ENCODE data around the gene BIRC7. TPM values are rescaled to one million over a fixed set of nuclear protein-coding genes. Genes with fewer than 3 reads are reported as not detected.

Gene BIRC7
- total RNA-seq, 2 experiments from 2014 or later: not detected

- POLR2A ChIA-PET: no interaction called here
- CTCF ChIA-PET: no interaction called here
- Mint-ChIP-seq H3K4me1 (ENCODE audit: low read depth) (no peaks in the 10 kb centered on the region), H3K27me3 (no peaks in the 10 kb centered on the region), H3K36me3 (ENCODE audit: low read depth) (no peaks in the 10 kb centered on the region), H3K4me3 (no peak overlapping the region), H3K9me3 (no peaks in the 10 kb centered on the region), H3K27ac (no peak overlapping the region)
- DNase-seq: no peak
- ATAC-seq (ENCODE audit: poor library complexity): no peak
- H3K4me1 ChIP-seq (ENCODE audit: insufficient read depth, low read length): no peaks in the 10 kb centered on the region
- no peaks in the 10 kb centered on the region for H3K9me3 ChIP-seq (ENCODE audit: control insufficient read depth in 1 of 2, insufficient read depth in 1 of 2, low read length in 2 of 2)
- TF ChIP-seq CTCF (IDR thresholded peaks at IDR 0.05): no peak
- no peak overlapping the region for H3K4me3 ChIP-seq (ENCODE audit: low read length)
- intact Hi-C loops (cut with DNase I, micrococcal nuclease): no loop called here
- no peaks in the 10 kb centered on the region for H3K27me3 ChIP-seq (ENCODE audit: control insufficient read depth in 1 of 2, insufficient read depth in 2 of 2, low read length in 2 of 2)
- no peak overlapping the region for H3K27ac ChIP-seq (ENCODE audit: low read depth in 1 of 2, low read length in 2 of 2)
- H3K36me3 ChIP-seq (ENCODE audit: insufficient read depth, low read length): no peaks in the 10 kb centered on the region
Observed at GRCh38 chr20:63189322-63189642, 46.4 kb upstream of the BIRC7 start.

- H3K27ac Mint-ChIP-seq: no peak overlapping the region
Observed at GRCh38 chr20:63189846-63190559, 45.7 kb upstream of the BIRC7 start.

GRCh38 chr20:63190828-63191227 is 44.9 kb upstream of the BIRC7 start:
- intact Hi-C loops (cut with DNase I, micrococcal nuclease): no loop called here
- ChIA-PET CTCF (no interaction called here), POLR2A (no interaction called here)
- Histone ChIP-seq H3K27me3 (ENCODE audit: control insufficient read depth in 1 of 2, insufficient read depth in 2 of 2, low read length in 2 of 2) (no peaks in the 10 kb centered on the region), H3K4me3 (ENCODE audit: low read length) (no peak overlapping the region), H3K36me3 (ENCODE audit: insufficient read depth, low read length) (peaks cover 9% of the 10 kb centered on the region), H3K9me3 (ENCODE audit: control insufficient read depth in 1 of 2, insufficient read depth in 1 of 2, low read length in 2 of 2) (no peaks in the 10 kb centered on the region), H3K4me1 (ENCODE audit: insufficient read depth, low read length) (no peaks in the 10 kb centered on the region), H3K27ac (ENCODE audit: low read depth in 1 of 2, low read length in 2 of 2) (no peak overlapping the region)
- H3K4me3 Mint-ChIP-seq: no peak overlapping the region
- no peaks in the 10 kb centered on the region for H3K4me1 Mint-ChIP-seq (ENCODE audit: low read depth)
- H3K36me3 Mint-ChIP-seq (ENCODE audit: low read depth): peaks cover 15% of the 10 kb centered on the region
- no peak overlapping the region for H3K27ac Mint-ChIP-seq
- no peak for ATAC-seq (ENCODE audit: poor library complexity)
- H3K27me3 Mint-ChIP-seq: no peaks in the 10 kb centered on the region
- H3K9me3 Mint-ChIP-seq: no peaks in the 10 kb centered on the region
- no peak for DNase-seq
- TF ChIP-seq CTCF (IDR thresholded peaks at IDR 0.05): no peak

More at GRCh38 chr20:63189846-63190559, 45.7 kb upstream of the BIRC7 start:
- ChIA-PET CTCF (no interaction called here), POLR2A (no interaction called here)
- ATAC-seq (ENCODE audit: poor library complexity): no peak
- no peaks in the 10 kb centered on the region for H3K27me3 ChIP-seq (ENCODE audit: control insufficient read depth in 1 of 2, insufficient read depth in 2 of 2, low read length in 2 of 2)
- DNase-seq: no peak
- intact Hi-C loops (cut with DNase I, micrococcal nuclease): no loop called here
- H3K4me3 Mint-ChIP-seq: no peak overlapping the region
- no peak overlapping the region for H3K4me3 ChIP-seq (ENCODE audit: low read length)
- no peaks in the 10 kb centered on the region for H3K9me3 Mint-ChIP-seq
- no peaks in the 10 kb centered on the region for H3K27me3 Mint-ChIP-seq
- no peaks in the 10 kb centered on the region for H3K4me1 Mint-ChIP-seq (ENCODE audit: low read depth)
- no peaks in the 10 kb centered on the region for H3K4me1 ChIP-seq (ENCODE audit: insufficient read depth, low read length)
- H3K36me3 Mint-ChIP-seq (ENCODE audit: low read depth): peaks cover 7% of the 10 kb centered on the region
- no peaks in the 10 kb centered on the region for H3K9me3 ChIP-seq (ENCODE audit: control insufficient read depth in 1 of 2, insufficient read depth in 1 of 2, low read length in 2 of 2)
- peaks cover under 1% of the 10 kb centered on the region for H3K36me3 ChIP-seq (ENCODE audit: insufficient read depth, low read length)
- H3K27ac ChIP-seq (ENCODE audit: low read depth in 1 of 2, low read length in 2 of 2): no peak overlapping the region
- no peak for TF ChIP-seq CTCF (IDR thresholded peaks at IDR 0.05)

Measured in CD4-positive, alpha-beta T cell (primary cell).